ENCODE measurements around the gene LRRC75B.
A peak's percentile ranks its signal among the peaks of the same experiment; 100 is the strongest.
"Not testable (repeated sequence)": the region's sequence is repeated elsewhere in the genome, so short reads cannot be mapped to it uniquely, and the experiment has no call there.

LRRC75B gene, protein sequence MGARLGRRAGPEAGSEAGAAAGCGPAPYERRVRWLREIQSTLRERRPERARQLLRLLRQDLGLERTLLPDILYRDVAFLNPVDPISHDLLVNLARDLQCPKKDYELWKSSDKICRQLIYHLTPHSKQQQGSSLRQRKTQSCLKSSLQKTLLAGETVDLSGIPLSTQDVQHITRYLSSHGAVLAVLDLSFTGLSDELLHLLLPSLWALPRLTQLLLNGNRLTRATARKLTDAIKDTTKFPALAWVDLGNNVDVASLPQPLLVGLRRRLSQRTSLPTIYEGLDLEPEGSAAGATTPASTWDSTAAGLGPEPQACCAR

DNA sequence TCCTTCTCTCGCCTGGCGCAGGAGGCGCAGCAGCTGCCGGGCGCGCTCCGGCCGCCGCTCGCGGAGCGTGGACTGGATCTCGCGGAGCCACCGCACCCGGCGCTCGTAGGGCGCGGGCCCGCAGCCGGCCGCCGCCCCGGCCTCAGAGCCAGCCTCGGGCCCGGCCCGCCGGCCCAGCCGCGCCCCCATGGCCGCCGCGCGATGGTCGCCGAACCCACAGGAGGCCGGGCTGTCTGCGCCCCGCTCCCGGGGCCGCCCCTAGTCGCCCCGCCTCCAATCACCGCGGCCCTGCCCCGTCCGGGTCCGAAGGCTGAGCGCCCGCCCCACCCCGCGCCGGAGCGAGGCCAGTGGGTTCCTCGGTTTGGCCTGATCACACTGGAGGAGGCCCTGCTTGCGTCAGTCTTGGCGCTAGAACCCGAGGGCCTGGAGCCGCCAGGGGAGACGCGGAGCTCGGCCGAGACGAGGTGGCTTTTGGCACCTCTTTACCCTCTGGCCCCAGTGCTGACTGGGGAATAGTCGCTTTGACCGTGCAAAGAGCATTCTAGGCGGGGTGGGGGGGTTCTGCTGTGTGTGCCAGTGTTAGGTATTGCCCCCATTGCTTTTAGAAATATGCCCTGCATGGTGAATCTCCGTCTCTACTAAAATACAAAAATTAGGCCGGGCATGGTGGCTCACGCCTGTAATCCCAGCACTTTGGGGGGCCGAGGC is at the start of gene LRRC75B:
Gene LRRC75B (minus strand): TSS at position 223 of the 708 bp plus-strand sequence. CDS start 34 bp downstream, at position 189.
- DNase-seq (ENCODE audit: low read depth) = peak; percentile 85

DNA sequence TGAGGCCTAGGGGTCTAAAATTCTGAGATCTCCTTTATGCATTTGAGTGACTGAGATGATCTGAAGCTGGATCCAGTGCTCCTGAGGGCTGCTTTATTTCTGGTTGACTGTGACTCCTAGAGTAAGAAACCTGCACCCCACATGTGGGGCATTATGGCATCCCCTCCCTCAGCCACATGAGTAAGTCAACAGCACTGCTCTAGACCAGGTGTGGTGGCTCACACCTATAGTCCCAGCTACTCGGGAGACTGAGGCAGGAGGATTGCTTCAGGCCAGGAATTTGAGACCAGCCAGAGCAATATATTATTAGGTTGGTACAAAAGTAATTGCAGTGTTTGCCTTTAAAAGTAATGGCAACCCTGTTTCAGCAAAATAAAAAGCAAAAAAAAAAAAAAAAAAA is 49.4 kb upstream of the LRRC75B start:
- not testable (repeated sequence) for DNase-seq (ENCODE audit: low read depth)

DNA sequence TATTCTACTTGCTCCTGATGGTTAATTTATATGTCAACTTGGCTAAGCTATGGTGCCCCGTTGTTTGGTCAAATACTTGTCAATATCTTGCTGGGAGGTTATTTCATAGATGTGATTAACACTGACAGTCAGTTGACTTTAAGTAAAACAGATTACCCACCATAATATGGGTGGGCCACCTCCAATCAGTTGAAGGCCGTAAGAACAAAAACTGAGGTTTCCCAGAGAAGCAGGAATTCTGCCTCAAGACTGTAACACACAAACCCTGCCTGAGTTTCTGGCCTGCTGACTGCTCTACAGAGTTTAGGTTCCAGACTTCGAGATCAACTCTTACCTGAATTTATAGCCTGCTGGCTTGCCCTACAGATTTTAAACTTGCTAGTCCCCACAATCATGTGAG is 43.6 kb upstream of the LRRC75B start:
- DNase-seq (ENCODE audit: low read depth) = not testable (repeated sequence)

DNA sequence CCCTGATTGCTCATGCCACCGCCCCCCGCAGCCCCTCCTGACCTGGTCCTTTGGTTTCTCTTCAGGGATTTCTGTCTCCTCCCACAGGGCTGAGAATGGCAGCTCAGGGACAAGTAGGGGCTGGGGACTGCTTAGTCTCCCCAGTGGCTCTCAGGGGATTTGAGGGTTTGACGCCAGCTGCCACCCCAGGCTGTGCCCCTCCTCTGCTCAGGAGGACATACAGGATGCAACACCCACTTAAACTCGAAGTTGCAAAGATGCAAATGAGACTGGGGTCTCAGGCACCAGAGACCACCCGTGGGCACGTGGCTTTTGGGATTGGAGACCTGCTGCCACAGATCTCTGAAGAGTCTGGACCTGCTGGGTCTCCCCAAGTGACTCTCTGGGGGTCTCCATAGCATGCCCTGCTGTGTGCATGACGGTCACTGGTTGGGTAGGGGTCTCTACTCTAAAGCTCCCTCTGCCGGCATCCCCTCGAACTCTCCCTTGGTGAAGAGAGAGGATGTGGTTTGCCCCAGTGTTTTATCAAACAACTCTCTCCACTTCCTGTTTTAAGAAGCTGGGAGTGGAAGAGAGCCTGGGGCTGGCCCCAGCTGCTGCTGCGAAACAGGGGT is 42.0 kb upstream of the LRRC75B start:
- not testable (repeated sequence) for DNase-seq (ENCODE audit: low read depth)

DNA sequence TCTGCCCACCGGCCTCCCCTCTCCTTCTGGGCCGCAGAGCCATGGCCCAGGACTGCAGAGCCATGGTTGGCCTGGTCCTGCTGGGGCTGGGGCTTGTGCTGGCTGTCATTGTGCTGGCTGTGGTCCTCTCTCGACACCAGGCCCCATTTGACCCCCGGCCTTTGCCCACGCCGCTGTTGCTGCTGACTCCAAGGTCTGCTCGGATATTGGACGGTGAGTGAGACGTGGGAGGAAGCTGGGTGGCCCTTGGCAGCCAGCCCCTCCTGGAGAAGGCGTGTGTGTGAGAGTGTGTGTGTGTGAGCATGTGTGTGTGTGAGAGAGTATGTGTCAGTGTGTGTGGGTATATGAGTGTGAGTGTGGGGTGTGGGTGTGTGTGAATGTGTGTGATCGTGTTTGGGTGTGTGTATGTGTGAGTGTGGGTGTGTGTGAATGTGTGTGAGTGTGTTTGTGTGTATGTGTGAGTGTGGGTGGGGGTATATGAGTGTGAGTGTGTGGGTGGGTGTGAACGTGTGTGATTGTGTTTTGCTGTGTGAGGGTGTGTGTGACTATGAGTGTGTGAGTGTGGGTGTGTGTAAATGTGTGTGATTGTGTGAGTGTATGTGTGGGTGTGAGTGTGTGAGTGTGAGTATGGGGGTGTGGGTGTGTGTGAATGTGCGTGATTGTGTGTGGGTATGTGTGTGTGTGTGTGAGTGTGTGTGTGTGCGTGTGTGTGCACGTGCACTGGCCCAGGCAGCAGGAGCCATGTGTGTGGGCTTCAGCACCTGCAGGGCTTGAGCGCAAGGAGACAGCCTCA is 40.6 kb upstream of the LRRC75B start:
- peak; percentile 17 for DNase-seq (ENCODE audit: low read depth)

DNA sequence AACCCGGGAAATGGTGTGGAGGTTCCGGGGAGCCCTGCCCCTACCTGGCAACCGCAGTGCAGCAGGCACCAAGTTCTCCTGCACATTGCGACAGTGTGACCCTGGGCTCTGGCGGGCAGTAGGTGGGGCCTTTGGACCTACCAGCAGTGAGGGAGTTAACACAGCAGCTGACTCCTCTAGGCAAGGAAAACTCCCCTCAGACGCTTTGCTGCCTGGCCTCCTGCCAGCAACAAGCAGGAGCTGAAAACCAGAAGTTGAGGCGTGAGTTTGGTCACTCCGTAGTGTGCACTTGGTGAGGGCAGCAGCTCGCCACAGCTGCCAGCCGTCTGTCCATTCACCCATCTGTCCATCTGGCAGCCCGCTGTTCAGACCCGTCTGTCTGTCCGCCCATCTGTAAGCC is 39.8 kb upstream of the LRRC75B start:
- peak; percentile 39 for DNase-seq (ENCODE audit: low read depth)

DNA sequence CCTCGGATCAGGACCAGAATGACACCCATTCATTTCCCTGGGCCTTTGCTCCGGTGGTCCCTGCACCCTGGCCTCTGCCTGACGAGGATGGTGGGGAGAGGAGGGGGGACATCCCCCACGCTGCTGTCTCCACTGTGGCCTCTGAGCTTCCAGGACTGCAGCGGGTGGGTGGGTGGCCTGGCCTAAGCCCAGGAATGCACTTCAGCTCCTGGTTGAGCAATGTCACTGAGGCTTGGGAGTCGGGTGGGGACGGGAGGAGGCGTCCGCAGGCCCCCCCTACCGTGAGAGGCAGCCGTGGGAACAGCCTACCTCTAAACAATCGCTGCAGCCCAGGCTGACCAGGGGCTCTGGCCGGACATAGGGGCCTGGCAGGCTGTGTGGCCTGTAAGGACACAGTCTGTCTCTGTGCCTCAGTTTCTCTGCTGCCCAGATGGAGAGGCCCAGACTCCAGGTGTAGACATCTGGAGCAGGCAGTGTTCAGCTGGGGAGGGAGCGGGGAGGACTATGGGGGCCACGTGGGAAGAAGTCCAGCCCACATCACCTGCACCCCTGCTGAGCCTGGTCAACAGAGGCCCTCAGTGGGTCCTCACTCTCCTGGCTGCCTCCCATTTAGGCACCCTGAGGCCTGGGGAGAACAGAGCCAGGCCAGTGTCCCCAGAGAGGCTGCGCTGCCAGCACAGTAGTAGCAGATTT is 38.7 kb upstream of the LRRC75B start:
- peak; percentile 40 for DNase-seq (ENCODE audit: low read depth)

DNA sequence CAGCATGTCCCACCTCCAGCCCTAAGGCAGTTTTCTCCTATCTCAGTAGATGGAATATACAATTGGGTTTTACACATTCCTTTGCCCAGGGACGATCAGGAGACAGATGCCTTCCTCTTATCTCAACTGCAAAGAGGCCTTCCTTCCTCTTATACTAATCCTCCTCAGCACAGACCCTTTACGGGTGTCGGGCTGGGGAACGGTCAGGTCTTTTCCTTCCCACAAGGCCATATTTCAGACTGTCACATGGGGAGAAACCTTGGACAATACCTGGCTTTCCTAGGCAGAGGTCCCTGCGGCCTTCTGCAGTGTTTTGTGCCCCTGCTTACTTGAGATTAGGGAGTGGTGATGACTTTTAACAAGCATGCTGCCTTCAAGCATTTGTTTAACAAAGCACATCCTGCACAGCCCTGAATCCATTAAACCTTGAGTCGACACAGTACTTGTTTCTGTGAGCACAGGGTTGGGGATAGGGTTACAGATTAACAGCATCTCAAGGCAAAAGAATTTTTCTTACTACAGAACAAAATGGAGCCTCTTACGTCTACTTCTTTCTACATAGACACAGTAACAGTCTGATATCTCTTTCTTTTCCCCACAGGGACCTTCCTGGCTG is 38.0 kb upstream of the LRRC75B start:
- DNase-seq (ENCODE audit: low read depth) = peak; percentile 41

DNA sequence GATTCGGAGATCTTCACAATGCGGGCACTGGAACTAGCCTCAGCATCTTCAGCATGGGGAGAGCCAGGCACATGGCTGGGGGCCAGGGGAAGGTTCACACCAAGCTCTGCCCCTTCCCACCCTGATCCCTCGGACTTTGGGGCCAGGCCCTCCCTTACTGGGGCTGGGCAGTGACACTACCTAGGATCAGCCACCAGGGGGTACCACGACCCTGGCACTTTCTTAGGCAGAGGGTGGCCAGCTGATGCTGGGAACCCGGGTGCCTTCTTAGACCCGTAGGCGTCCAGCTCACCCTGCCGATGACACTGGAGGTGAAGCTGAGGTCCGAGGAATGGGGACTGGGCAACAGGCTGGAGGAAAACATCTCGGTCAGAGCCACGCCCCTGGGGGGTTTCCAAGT is 36.2 kb upstream of the LRRC75B start:
- not testable (repeated sequence) for DNase-seq (ENCODE audit: low read depth)

DNA sequence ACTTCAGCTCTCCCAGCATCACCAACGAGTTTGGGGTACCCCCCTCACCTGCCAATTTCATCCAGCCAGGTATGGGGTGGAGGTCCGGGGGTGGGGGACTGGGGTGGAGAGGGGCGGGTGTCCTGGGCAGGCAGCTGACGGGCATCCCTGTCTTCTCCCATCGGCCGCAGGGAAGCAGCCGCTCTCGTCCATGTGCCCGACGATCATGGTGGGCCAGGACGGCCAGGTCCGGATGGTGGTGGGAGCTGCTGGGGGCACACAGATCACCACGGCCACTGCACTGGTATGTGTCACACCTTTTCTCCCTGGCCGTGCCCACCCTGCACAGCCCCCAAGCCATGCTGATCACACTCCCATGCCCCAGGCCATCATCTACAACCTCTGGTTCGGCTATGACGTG is 35.0 kb upstream of the LRRC75B start:
- not testable (repeated sequence) for DNase-seq (ENCODE audit: low read depth)

DNA sequence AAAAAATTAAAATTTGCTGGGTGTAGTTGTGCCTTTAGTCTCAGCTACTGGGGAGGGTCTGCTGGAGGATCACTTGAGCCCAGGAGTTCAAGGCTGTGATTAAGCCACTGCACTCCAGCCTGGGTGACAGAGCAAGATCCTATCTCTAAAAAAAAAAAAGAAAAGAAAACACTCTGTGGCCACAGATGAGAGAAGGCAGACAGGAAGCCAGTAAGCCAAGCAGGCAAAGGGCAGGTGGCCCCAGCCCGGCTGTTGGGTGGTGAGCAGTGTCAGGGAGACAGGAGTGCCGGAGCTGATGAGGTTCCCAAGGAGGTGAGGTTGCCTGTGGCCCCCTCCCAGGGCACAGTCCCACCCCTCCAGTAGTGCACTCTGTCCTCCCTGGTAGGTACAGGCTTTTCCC is 29.7 kb upstream of the LRRC75B start:
- DNase-seq (ENCODE audit: low read depth) = not testable (repeated sequence)

DNA sequence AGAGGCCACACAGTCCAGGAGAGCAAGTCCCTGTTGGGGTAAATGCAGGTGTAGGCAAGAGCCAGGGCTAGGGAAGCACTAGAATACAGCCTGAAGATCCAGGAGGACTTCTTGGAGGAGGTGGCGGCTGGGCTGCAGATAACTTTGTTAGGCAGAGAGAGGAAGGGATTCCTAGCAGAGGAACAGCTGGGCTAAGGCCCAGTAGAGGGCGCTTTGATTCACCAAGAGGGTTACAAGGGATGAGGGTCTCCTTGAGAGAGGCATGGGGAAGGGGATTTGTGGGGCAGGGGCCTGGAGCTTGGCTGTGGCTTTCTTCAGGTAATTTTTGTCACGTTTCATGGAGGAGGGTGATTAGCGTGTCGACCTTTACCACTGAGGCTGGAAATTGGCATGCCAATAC is 28.4 kb upstream of the LRRC75B start:
- not testable (repeated sequence) for DNase-seq (ENCODE audit: low read depth)

DNA sequence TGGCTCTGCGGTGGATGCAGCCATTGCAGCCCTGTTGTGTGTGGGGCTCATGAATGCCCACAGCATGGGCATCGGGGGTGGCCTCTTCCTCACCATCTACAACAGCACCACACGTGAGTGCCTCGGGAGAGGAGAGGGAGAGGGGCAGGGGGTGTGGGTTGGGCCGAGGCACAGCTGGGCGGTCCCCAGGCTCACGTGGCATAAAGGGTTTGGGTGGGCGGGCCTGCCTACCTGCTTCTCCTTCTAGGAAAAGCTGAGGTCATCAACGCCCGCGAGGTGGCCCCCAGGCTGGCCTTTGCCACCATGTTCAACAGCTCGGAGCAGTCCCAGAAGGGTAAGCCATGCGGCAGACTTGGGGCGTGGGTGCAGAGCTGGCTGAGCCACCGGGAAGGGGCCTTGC is 21.9 kb upstream of the LRRC75B start:
- not testable (repeated sequence) for DNase-seq (ENCODE audit: low read depth)

DNA sequence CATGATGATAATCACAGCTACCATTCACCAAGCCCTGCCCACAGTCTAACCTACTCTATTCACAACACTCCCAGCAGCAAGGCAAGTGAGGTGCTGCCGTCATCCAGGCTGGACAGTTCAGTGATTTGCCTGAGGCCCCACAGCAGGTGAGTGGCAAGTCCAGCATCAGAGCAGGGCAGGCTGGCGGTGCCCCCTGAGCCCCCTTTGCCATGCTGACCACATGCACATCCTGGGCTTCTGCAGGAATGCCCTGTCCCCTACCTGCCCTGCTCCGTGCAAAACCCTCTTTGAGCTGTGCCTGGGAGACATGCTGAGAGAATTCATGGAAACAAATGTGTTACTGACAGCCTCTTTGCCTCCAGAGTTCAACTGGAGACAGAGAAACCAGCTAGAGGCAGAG is 17.0 kb upstream of the LRRC75B start:
- not testable (repeated sequence) for DNase-seq (ENCODE audit: low read depth)

DNA sequence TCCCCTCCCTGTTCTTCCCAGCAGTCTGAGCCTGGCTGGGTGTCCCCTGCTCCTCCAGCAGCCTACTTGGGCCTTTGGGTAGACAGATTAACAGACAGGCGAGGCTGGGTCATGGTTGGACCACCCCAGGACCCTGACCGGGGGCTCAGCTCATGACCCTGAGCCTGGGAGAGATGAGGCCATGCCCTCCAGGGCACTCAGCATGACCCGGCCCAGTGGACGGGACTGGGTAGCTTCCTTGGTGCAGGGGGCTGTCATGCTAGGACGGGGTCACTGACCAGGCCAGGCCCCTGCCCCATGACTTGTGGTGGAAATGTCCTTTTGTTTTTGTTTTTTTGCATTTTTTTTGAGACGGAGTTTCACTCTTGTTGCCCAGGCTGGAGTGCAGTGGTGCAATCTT is 15.5 kb upstream of the LRRC75B start:
- DNase-seq (ENCODE audit: low read depth) = not testable (repeated sequence)

DNA sequence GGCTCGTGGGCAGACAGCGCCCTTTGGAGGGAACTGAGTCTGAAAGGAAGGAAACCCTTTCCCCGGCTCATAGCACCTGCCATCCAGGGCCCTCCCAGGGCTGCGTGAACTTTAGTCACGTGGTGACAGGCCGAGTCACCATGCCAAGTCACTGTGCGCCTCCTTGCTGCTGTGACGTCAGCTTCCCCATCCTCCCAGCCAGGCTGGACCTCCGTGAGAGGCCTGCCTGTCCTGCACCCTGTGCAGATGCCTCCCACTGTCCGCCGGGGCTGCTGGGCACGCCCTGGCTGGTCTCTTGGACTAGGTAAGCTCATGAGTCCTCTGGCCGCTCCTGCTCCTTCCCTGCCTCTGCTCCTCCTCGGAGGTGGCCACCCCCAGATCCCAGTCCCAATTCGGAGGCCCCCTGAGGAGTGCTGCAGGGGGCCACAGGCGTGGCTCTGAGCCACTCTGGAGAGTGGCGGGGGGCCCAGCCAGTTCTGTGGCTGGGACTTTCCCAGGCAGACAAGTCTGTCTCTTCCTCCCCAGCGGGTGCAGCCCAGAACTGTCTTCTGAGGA is 14.6 kb upstream of the LRRC75B start:
- not testable (repeated sequence) for DNase-seq (ENCODE audit: low read depth)

DNA sequence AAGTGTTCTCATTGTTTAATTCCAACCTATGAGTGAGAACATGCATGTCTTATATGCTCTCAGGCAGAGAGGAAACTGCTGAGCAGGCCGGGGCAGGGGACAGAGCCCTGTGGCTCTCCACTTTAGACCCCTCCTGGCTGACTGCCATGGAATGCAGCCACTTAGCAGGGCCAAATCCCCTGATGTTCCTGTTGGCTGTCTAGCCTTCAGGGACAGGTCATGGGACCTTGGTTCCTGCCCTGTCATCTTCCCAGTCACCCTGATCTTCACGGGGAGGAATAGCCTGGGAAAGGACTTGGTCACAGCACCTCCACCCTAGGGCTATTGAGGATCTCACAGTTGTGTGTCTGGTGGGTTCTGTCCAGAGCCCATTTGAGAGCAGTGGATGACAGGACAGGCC is 13.5 kb upstream of the LRRC75B start:
- not testable (repeated sequence) for DNase-seq (ENCODE audit: low read depth)

DNA sequence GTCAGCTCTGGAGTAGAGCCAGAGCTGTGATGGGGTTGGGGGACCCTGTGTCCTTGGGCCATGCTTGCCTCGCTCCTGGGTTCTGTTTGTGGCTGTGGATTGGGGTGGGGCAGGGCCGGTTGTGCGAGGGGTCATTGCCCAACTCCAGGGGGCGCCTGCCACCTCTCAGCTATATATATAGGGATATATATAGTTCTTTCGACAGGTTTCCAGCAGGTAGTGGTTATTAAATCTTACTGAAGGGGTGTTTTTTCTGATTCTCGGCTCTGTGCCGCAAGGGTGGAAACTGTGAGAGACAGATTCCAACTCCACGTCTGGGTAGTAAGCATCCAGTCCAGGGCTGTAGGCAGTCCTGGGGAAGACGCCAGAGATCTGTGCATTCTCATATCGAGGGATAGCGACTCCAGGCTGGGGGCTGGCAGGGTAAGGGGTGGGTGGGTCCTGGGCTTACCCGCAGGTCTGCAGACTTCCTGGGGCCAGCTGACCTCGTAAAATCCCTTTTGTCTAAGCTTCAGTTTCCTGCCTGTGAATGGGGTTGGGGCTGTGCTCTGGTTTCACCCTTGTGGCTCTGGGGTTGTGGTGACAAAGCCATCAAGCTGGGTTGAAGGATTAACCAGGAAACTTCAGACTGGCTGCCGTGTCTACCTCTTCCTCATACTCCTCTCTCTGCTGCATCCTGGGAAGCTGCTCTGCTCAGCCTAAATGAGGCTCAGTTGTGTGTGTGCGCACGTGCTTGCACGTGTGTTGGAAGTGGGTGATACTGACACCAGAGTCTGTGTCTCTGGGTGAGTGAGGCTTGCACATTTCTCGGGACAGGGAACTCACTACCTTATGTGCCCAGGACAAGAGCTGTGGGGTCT is 11.1 kb upstream of the LRRC75B start:
- DNase-seq (ENCODE audit: low read depth) = not testable (repeated sequence)

DNA sequence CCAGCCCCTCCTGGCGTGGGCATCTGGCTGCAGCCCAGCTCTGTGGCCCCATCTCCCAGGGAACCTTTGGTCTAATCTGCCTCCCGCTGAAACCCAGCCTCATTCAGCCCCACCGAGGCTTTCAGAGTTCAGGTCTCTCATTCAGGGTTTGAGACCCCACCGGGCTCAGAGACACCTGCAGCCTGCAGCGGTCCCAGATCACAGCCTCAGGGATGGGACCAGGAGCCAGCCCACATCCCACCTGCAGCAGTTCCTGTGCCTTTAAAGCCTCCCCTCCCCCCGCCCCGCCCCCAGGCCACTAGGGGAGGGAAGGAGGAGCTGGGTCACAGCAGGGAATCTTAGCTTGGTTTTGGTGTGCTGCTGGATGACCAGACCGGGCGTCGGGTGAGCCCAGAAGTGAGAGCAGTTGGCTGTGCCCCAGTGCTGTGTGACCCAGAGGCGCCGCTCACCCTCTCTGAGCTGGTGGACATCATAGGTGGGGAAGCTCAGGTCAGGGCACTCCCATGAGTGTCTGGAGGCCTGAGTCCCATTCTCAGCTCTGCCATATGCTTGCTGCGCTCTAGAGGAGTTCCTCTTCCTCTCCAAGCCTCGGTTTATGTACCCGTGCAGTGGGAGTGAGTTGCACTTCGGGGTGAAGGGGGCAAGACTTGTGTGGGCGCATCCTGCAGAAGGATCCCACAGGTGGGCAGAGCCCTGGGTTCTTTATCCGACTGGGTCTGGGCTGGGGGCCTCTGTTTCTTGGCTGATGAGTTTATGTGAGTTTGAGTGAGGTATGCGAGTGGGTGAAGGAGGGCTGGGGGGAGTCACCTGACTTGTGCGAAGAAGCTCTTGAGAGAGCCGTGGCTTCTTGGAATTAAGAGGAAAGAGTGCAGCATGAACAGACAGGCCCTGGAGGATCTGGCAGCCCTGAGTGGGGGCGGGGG is 10.2 kb upstream of the LRRC75B start, which contains the start of gene GGT1:
Gene GGT1 (plus strand): TSS at position 347 of the 923 bp plus-strand sequence. CDS start 7,889 bp downstream, outside the sequence.
- DNase-seq (ENCODE audit: low read depth) = not testable (repeated sequence)
